GM12878 (cell line): ENCODE results near the gene AP1B1. TPM values are rescaled to one million over a fixed set of nuclear protein-coding genes. Genes with fewer than 3 reads are reported as not detected.
A peak's percentile ranks its signal among the peaks of the same experiment; 100 is the strongest.

Experiments used
- ATAC-seq: fragments of 200-7000 bp; cut with Tn5 transposase; 3 replicates; pipeline ENCODE4 v1.9.1; 2020; ENCODE audit warnings: mild to moderate bottlenecking, moderate library complexity
- BruUV-seq: library from RNA; stranded (reverse); fragments of 400-500 nt; replicated peaks from 2 replicates; lab custom pipeline; 2021; lab: Mats Ljungman, UMichigan
- CTCF ChIA-PET: fragments of 300-600 bp; sonication (Branson Sonifier 250); formaldehyde crosslinking; extraction: SDS; loops from one replicate; lab custom pipeline; 2021; ENCODE audit warnings: inconsistent platforms; lab: Yijun Ruan, JAX
- POLR2A ChIA-PET: fragments of 350-600 bp; formaldehyde crosslinking; extraction: SDS; loops from one replicate; lab custom pipeline; 2021; ENCODE audit warnings: inconsistent platforms; lab: Charles Lee
- RAD21 ChIA-PET: fragments of 300-600 bp; sonication (Branson Sonifier 250); formaldehyde crosslinking; loops from one replicate; lab custom pipeline; 2023; ENCODE audit warnings: antibody characterized with exemption; ENCODE audit not compliant: unreplicated experiment; lab: Charles Lee
- SMC1A ChIA-PET: fragments of 300-600 bp; sonication (Branson Sonifier 250); formaldehyde crosslinking; loops from one replicate; lab custom pipeline; 2023; ENCODE audit not compliant: unreplicated experiment, uncharacterized antibody; lab: Charles Lee
- DNase-seq: peaks from one replicate; pipeline ENCODE4 v3.0.0-alpha.2; 2011; ENCODE audit warnings: low read depth, low spot score
- FAIRE-seq: peaks from 3 replicates; lab custom pipeline; 2011; peaks lifted over from hg19 to GRCh38; lab: Jason Lieb, UNC
- H2AFZ ChIP-seq: 2 replicates; pipeline ENCODE4 v1.6.0; 2011; ENCODE audit warnings: low read depth, low read length, control low read depth; ENCODE audit not compliant: control insufficient read depth
- H3K27ac ChIP-seq: 2 replicates; pipeline ENCODE4 v1.5.1; 2011; ENCODE audit warnings: control low read depth; ENCODE audit not compliant: control insufficient read depth, insufficient read depth
- H3K27me3 ChIP-seq, 2 experiments: replicated peaks in 1 of 2; 2 replicates each; pipeline versions ENCODE4 v1.6.0 to v1.6.1; 2011; ENCODE audit warnings: low read length in 1 of 2; ENCODE audit not compliant: control insufficient read depth in 2 of 2, insufficient read depth in 2 of 2
- H3K36me3 ChIP-seq, 2 experiments: 2 replicates each; pipeline ENCODE4 v1.5.1; 2011; ENCODE audit warnings: low read length in 1 of 2; ENCODE audit not compliant: control insufficient read depth in 2 of 2, insufficient read depth in 2 of 2
- H3K4me1 ChIP-seq: 2 replicates; pipeline ENCODE4 v1.6.1; 2011; ENCODE audit warnings: mild to moderate bottlenecking, low read length, moderate library complexity, mixed read lengths; ENCODE audit not compliant: control insufficient read depth, insufficient read depth
- H3K4me2 ChIP-seq: 2 replicates; pipeline ENCODE4 v1.6.0; 2011; ENCODE audit warnings: control low read depth; ENCODE audit not compliant: control insufficient read depth, insufficient read depth
- H3K4me3 ChIP-seq: fragments of 200-600 bp; sonication (generic); 2 replicates; pipeline ENCODE4 v1.5.1; 2016
- H3K79me2 ChIP-seq: 2 replicates; pipeline ENCODE4 v1.6.0; 2011; ENCODE audit warnings: low read length; ENCODE audit not compliant: control insufficient read depth, insufficient read depth
- H3K9ac ChIP-seq: 2 replicates; pipeline ENCODE4 v1.8.0; 2011; ENCODE audit warnings: low read length, control low read depth, mixed read lengths; ENCODE audit not compliant: control insufficient read depth, insufficient read depth
- H3K9me3 ChIP-seq: replicated peaks from 3 replicates; pipeline ENCODE4 v1.5.1; 2011; ENCODE audit warnings: mild to moderate bottlenecking, low read length; ENCODE audit not compliant: control insufficient read depth, insufficient read depth
- H4K20me1 ChIP-seq: 2 replicates; pipeline ENCODE4 v1.6.0; 2011; ENCODE audit not compliant: control insufficient read depth, insufficient read depth
- CBFB ChIP-seq: IDR thresholded peaks from 2 replicates; pipeline ENCODE4 v1.6.1; 2016; ENCODE audit warnings: antibody characterized with exemption, low read depth
- CEBPB ChIP-seq, 2 experiments: fragments of 150-350 bp in 1 of 2; IDR thresholded peaks; 2 replicates each; pipeline ENCODE4 v1.6.1; 2012 to 2014; ENCODE audit warnings: low read depth in 2 of 2, low read length in 2 of 2, borderline replicate concordance in 1 of 2, inconsistent platforms in 1 of 2
- CREM ChIP-seq: IDR thresholded peaks from 2 replicates; pipeline ENCODE4 v1.6.1; 2014; ENCODE audit warnings: antibody characterized with exemption, low read depth
- EED ChIP-seq: sonication (generic); IDR thresholded peaks from 2 replicates; pipeline ENCODE4 v1.6.1; 2016; ENCODE audit warnings: antibody characterized with exemption, low read depth
- FOS ChIP-seq: IDR thresholded peaks from 3 replicates; pipeline ENCODE4 v1.6.1; 2011; ENCODE audit warnings: borderline replicate concordance; ENCODE audit not compliant: insufficient read length; ENCODE audit errors: extremely low read depth
- FOXM1 ChIP-seq: IDR thresholded peaks from 2 replicates; pipeline ENCODE4 v1.6.1; 2012; ENCODE audit warnings: low read depth, mild to moderate bottlenecking, inconsistent platforms, low read length, moderate library complexity
- HDGF ChIP-seq: fragments of 450-650 bp; IDR thresholded peaks from 2 replicates; pipeline ENCODE4 v1.6.1; 2016; ENCODE audit warnings: antibody characterized with exemption
- LARP7 ChIP-seq: fragments of 450-650 bp; IDR thresholded peaks from 2 replicates; pipeline ENCODE4 v1.6.1; 2017; ENCODE audit warnings: mild to moderate bottlenecking
- MEF2B ChIP-seq: fragments of 450-650 bp; IDR thresholded peaks from 2 replicates; pipeline ENCODE4 v1.6.1; 2018; ENCODE audit warnings: mild to moderate bottlenecking, moderate library complexity; ENCODE audit not compliant: partially characterized antibody, poor library complexity, severe bottlenecking
- NR2F1 ChIP-seq: fragments of 450-650 bp; conservative IDR thresholded peaks from 2 replicates; pipeline ENCODE4 v1.6.1; 2017; ENCODE audit warnings: mild to moderate bottlenecking
- PAX5 ChIP-seq: IDR thresholded peaks from 2 replicates; pipeline ENCODE4 v1.6.1; 2011; ENCODE audit warnings: low read depth, low read length, borderline replicate concordance
- RFX5 ChIP-seq: IDR thresholded peaks from 2 replicates; pipeline ENCODE4 v1.6.1; 2011; ENCODE audit warnings: low read depth, low read length, improper control_type of control experiment
- SUZ12 ChIP-seq: fragments of 200-600 bp; sonication (generic); IDR thresholded peaks from one replicate; pipeline ENCODE4 v1.6.1; 2018; ENCODE audit warnings: antibody characterized with exemption, mild to moderate bottlenecking; ENCODE audit not compliant: unreplicated experiment
- ZNF592 ChIP-seq: fragments of 450-650 bp; IDR thresholded peaks from 2 replicates; pipeline ENCODE4 v1.6.1; 2017; ENCODE audit warnings: mild to moderate bottlenecking, moderate library complexity
- WGBS: methylation state at CpG from one replicate; pipeline ENCODE4 v1.1.6; 2016; ENCODE audit warnings: low lambda C conversion rate; ENCODE audit not compliant: insufficient replicate concordance, insufficient coverage; ENCODE audit errors: missing lambda C conversion rate; 5-methylcytosine and 5-hydroxymethylcytosine counted together
- in situ Hi-C: fragments of 300-500 bp; cut with MboI; formaldehyde crosslinking; loops from 9 replicates; pipeline ENCODE4 v1.14.3; 2018; ENCODE audit warnings: mixed read lengths
- intact Hi-C: fragments of 100-400 bp; cut with micrococcal nuclease; formaldehyde crosslinking; loops from one replicate; pipeline ENCODE4 v1.14.2; 2022; ENCODE audit not compliant: unreplicated experiment
- polyA plus RNA-seq, 11 experiments: library from polyadenylated mRNA; depleted of rRNA in 4 of 11; unstranded in 6 of 11; stranded (reverse) in 5 of 11; fragments of >200 nt; fragmentation: Nextera tagmentation in 4 of 11; fragmentation: Illumina TruSeq in 1 of 11; extraction: Ambion mirVana in 4 of 11; extraction: Trizol in 1 of 11; gene quantifications; 1 replicate in 1 of 11; 2 replicates in 10 of 11; pipeline versions ENCODE4 v1.2.1 to v1.2.3, GENCODE V29; 2011 to 2016; ENCODE audit warnings: inconsistent platforms in 2 of 11, missing spikeins in 2 of 11, low read depth in 1 of 11
- total RNA-seq, 4 experiments: library from RNA; depleted of rRNA in 3 of 4; stranded (reverse); fragments of >200 nt in 3 of 4; fragmentation: Illumina TruSeq in 1 of 4; extraction: Trizol in 1 of 4; gene quantifications; 2 replicates each; pipeline versions ENCODE4 v1.2.1 to v1.2.3, GENCODE V29; 2013 to 2021

Gene AP1B1
- total and polyA plus RNA-seq, 10 of the 15 experiments (the other 5 are each of a cell fraction or from before 2014, with no cell fraction given), result 2.1 to 98.6 (median 57.8) TPM

GRCh38 chr22:29382580-29383302 is 5.6 kb downstream of the AP1B1 start:
- WGBS, result 95% methylated on average over 6 of the region's 6 CpGs
- H3K79me2 ChIP-seq, result peaks cover 74% of the 10 kb centered on the region
- no peaks in the 10 kb centered on the region for H3K9me3 ChIP-seq
- POLR2A ChIA-PET, result interaction anchor here (0.5 to 0.6 kb wide), 2 partner anchors 36 to 103 kb away, joined by 3 to 6 read pairs; no protein-coding TSS in a partner anchor
- in situ Hi-C loops (no loop called here), intact Hi-C loops (no loop called here)
- CTCF ChIA-PET, result no interaction called here
- no peak overlapping the region for H3K9ac ChIP-seq
- TF ChIP-seq SUZ12 (no peak), NR2F1 (peak; percentile 31; the same call in 1 of the 2 replicates)
- no peak overlapping the region for H3K27ac ChIP-seq
- no peak overlapping the region for H2AFZ ChIP-seq
- no peak overlapping the region for H3K4me3 ChIP-seq
- DNase-seq (no peak), FAIRE-seq (no peak), ATAC-seq (no peak)
- RAD21 ChIA-PET, result interaction anchor here (0.8 kb wide), 1 partner anchor 10 kb away, joined by 5 read pairs; no protein-coding TSS in a partner anchor
- H3K4me2 ChIP-seq, result 0 out of 2 replicates have a peak overlapping the region, but pooled peaks have one; percentile 41
- SMC1A ChIA-PET, result no interaction called here
- H3K27me3 ChIP-seq, result no peaks in the 10 kb centered on the region
- H3K36me3 ChIP-seq, result peaks cover 3 to 6% of the 10 kb centered on the region in 2 experiments; a peak in 3 of 4 replicates
- no peaks in the 10 kb centered on the region; the same call in none of the 2 replicates for H4K20me1 ChIP-seq
- BruUV-seq, result no TSS peak
- peaks cover 28% of the 10 kb centered on the region for H3K4me1 ChIP-seq

GRCh38 chr22:29380856-29381255 is 7.5 kb downstream of the AP1B1 start:
- RAD21 ChIA-PET, result no interaction called here
- intact Hi-C loops (no loop called here), in situ Hi-C loops (no loop called here)
- H3K27me3 ChIP-seq, result no peaks in the 10 kb centered on the region
- no peak overlapping the region for H3K9ac ChIP-seq
- FAIRE-seq (no peak), ATAC-seq (no peak), DNase-seq (no peak)
- H3K36me3 ChIP-seq, result peaks cover 7 to 10% of the 10 kb centered on the region in 2 experiments; a peak in 3 of 4 replicates
- CTCF ChIA-PET, result no interaction called here
- no TSS peak for BruUV-seq
- 65% methylated on average over 6 of the region's 6 CpGs for WGBS
- H3K79me2 ChIP-seq, result peaks cover 60% of the 10 kb centered on the region
- POLR2A ChIA-PET, result no interaction called here
- no peaks in the 10 kb centered on the region; the same call in none of the 2 replicates for H4K20me1 ChIP-seq
- SMC1A ChIA-PET, result no interaction called here
- H3K9me3 ChIP-seq, result no peaks in the 10 kb centered on the region
- H3K4me1 ChIP-seq, result peaks cover 16% of the 10 kb centered on the region
- no peak overlapping the region for H3K4me3 ChIP-seq
- peak overlapping the region; percentile 9; the same call in 1 of the 2 replicates for H3K4me2 ChIP-seq
- no peak overlapping the region for H2AFZ ChIP-seq
- no peak overlapping the region for H3K27ac ChIP-seq
- no peak for TF ChIP-seq CEBPB (IDR thresholded peaks at IDR 0.05; ENCODE audit: borderline replicate concordance in 1 of 2, low read depth in 2 of 2, low read length in 2 of 2)
- no peak for TF ChIP-seq CBFB
- TF ChIP-seq ZNF592, result no peak
- no peak for TF ChIP-seq FOXM1
- TF ChIP-seq MEF2B, result no peak
- TF ChIP-seq EED, result no peak
- TF ChIP-seq RFX5, result no peak
- TF ChIP-seq PAX5, result no peak
- no peak for TF ChIP-seq FOS
- no peak for TF ChIP-seq HDGF
- no peak for TF ChIP-seq LARP7
- no peak for TF ChIP-seq CREM
